A549 (cell line): ENCODE measurements around the gene HNRNPH1. TPM values are rescaled to one million over a fixed set of nuclear protein-coding genes. Genes with fewer than 3 reads are reported as not detected.

ENCODE experiments used
- ATAC-seq, 2 experiments: fragments of 200-7000 bp in 1 of 2; fragments of >200 bp in 1 of 2; cut with Nextera tagmentation in 1 of 2; cut with Tn5 transposase in 1 of 2; 3 replicates each; pipeline versions ENCODE4 v1.8.0 to v1.9.1; 2018 to 2020; ENCODE audit warnings: mild to moderate bottlenecking in 1 of 2, moderate library complexity in 1 of 2
- CTCF ChIA-PET: fragments of 300-600 bp; sonication (Branson Sonifier 250); formaldehyde crosslinking; extraction: SDS; loops from one replicate; lab custom pipeline; 2021; ENCODE audit warnings: antibody characterized with exemption, inconsistent platforms; lab: Yijun Ruan, JAX
- POLR2A ChIA-PET: fragments of 350-600 bp; formaldehyde crosslinking; extraction: SDS; loops from one replicate; lab custom pipeline; 2021; ENCODE audit warnings: antibody characterized with exemption, inconsistent platforms; lab: Yijun Ruan, JAX
- DNase-seq, 2 experiments: peaks; one replicate each; pipeline versions ENCODE4 v3.0.0 to v3.0.0-alpha.2; 2011 to 2016; ENCODE audit warnings: low read depth in 1 of 2, low spot score in 1 of 2
- FAIRE-seq: peaks from 2 replicates; lab custom pipeline; 2011; peaks lifted over from hg19 to GRCh38; lab: Jason Lieb, UNC
- H3K27ac ChIP-seq, 2 experiments: fragments of >200 bp; sonication (Bioruptor Twin); formaldehyde crosslinking; 3 replicates each; pipeline ENCODE4 v1.5.1; 2016 to 2017
- H3K4me1 ChIP-seq: fragments of >200 bp; sonication (Bioruptor Twin); formaldehyde crosslinking; 3 replicates; pipeline ENCODE4 v1.6.1; 2016
- H3K4me2 ChIP-seq: fragments of >200 bp; sonication (Bioruptor Twin); formaldehyde crosslinking; 3 replicates; pipeline ENCODE4 v1.6.1; 2016
- H3K4me3 ChIP-seq: fragments of >200 bp; sonication (Bioruptor Twin); formaldehyde crosslinking; 3 replicates; pipeline ENCODE4 v1.5.1; 2016
- H3K9me3 ChIP-seq: fragments of >200 bp; sonication (Bioruptor Twin); formaldehyde crosslinking; 3 replicates; pipeline ENCODE4 v1.6.1; 2016
- BCL3 ChIP-seq: fragments of >200 bp; sonication (Bioruptor Twin); formaldehyde crosslinking; IDR thresholded peaks from 3 replicates; pipeline ENCODE4 v1.6.1; 2016
- CEBPB ChIP-seq, 2 experiments: fragments of >200 bp in 1 of 2; sonication (Bioruptor Twin) in 1 of 2; formaldehyde crosslinking in 1 of 2; IDR thresholded peaks; 2 replicates each; pipeline ENCODE4 v1.6.1; 2012 to 2016
- E2F6 ChIP-seq: IDR thresholded peaks from 2 replicates; pipeline ENCODE4 v1.6.1; 2012; ENCODE audit warnings: low read depth, borderline replicate concordance
- EHF ChIP-seq: fragments of 250-450 bp; sonication (Bioruptor Pico); IDR thresholded peaks from 2 replicates; pipeline ENCODE4 v1.5.0; 2020; ENCODE audit warnings: mild to moderate bottlenecking
- ELK1 ChIP-seq: fragments of 150-350 bp; IDR thresholded peaks from 2 replicates; pipeline ENCODE4 v1.6.1; 2014; ENCODE audit warnings: low read depth, mild to moderate bottlenecking, low read length
- EP300 ChIP-seq, 2 experiments: fragments of >200 bp; sonication (Bioruptor Twin); formaldehyde crosslinking; IDR thresholded peaks; 2 replicates in 1 of 2; 3 replicates in 1 of 2; pipeline ENCODE4 v1.6.1; 2016 to 2017
- FOSB ChIP-seq: fragments of 250-450 bp; sonication (Bioruptor Pico); IDR thresholded peaks from 2 replicates; pipeline ENCODE4 v1.5.0; 2020; ENCODE audit warnings: mild to moderate bottlenecking, moderate library complexity
- GATA3 ChIP-seq: IDR thresholded peaks from 2 replicates; pipeline ENCODE4 v1.6.1; 2012; ENCODE audit warnings: borderline replicate concordance
- HES2 ChIP-seq: fragments of >200 bp; sonication (Bioruptor Twin); formaldehyde crosslinking; IDR thresholded peaks from 2 replicates; pipeline ENCODE4 v1.6.1; 2016
- JUN ChIP-seq, 2 experiments: fragments of >200 bp; sonication (Bioruptor Twin); formaldehyde crosslinking; IDR thresholded peaks; 2 replicates in 1 of 2; 3 replicates in 1 of 2; pipeline ENCODE4 v1.6.1; 2016 to 2017
- KDM1A ChIP-seq: fragments of 200-600 bp; sonication (generic); IDR thresholded peaks from 2 replicates; pipeline ENCODE4 v1.6.1; 2016; ENCODE audit warnings: low read depth, mild to moderate bottlenecking
- PBX3 ChIP-seq: IDR thresholded peaks from 2 replicates; pipeline ENCODE4 v1.6.1; 2012
- PHF8 ChIP-seq: fragments of 200-600 bp; sonication (generic); IDR thresholded peaks from 2 replicates; pipeline ENCODE4 v1.6.1; 2016; ENCODE audit warnings: low read depth, mild to moderate bottlenecking, antibody characterized with exemption, moderate library complexity, borderline replicate concordance
- POLR2AphosphoS2 ChIP-seq: conservative IDR thresholded peaks from 2 replicates; pipeline ENCODE4 v1.6.1; 2012; ENCODE audit warnings: low read length, improper control_type of control experiment, inconsistent platforms
- RFX5 ChIP-seq: fragments of 450-650 bp; IDR thresholded peaks from 2 replicates; pipeline ENCODE4 v1.7.1; 2014; ENCODE audit warnings: antibody characterized with exemption, mild to moderate bottlenecking, moderate library complexity
- SMC3 ChIP-seq: fragments of >200 bp; sonication (Bioruptor Twin); formaldehyde crosslinking; IDR thresholded peaks from 3 replicates; pipeline ENCODE4 v1.6.1; 2018; ENCODE audit warnings: inconsistent platforms
- SREBF2 ChIP-seq: fragments of 450-650 bp; IDR thresholded peaks from 2 replicates; pipeline ENCODE4 v1.6.1; 2014; ENCODE audit warnings: mild to moderate bottlenecking, moderate library complexity
- TFCP2L1 ChIP-seq: fragments of 250-450 bp; sonication (Bioruptor Pico); IDR thresholded peaks from 2 replicates; pipeline ENCODE4 v1.5.0; 2021; ENCODE audit warnings: mild to moderate bottlenecking
- ZC3H11A ChIP-seq: fragments of 450-650 bp; IDR thresholded peaks from 2 replicates; pipeline ENCODE4 v1.6.1; 2014; ENCODE audit warnings: antibody characterized with exemption, mild to moderate bottlenecking
- ZFP36 ChIP-seq: fragments of 450-650 bp; IDR thresholded peaks from 2 replicates; pipeline ENCODE4 v1.6.1; 2014; ENCODE audit warnings: borderline replicate concordance; ENCODE audit not compliant: partially characterized antibody
- WGBS: methylation state at CpG from one replicate; pipeline ENCODE4 v1.1.6; 2017; ENCODE audit errors: missing lambda C conversion rate; 5-methylcytosine and 5-hydroxymethylcytosine counted together
- polyA plus RNA-seq, 4 experiments: library from polyadenylated mRNA; depleted of rRNA in 3 of 4; stranded (reverse); fragments of >200 nt; fragmentation: RNase III in 1 of 4; extraction: RNeasy Plus Mini Kit Qiagen cat#74134 plus additional on column Dnase treatment in 1 of 4; gene quantifications; 2 replicates in 3 of 4; 3 replicates in 1 of 4; pipeline ENCODE4 v1.2.3, GENCODE V29; 2011 to 2017

The HNRNPH1 gene
- polyA plus RNA-seq, 2 of the 4 experiments (the other 2 are of a cell fraction) = 688 to 1,576 TPM

GRCh38 chr5:179608131-179608581 lies 15.3 kb downstream of the HNRNPH1 start:
- ChIA-PET CTCF (interaction anchor here (1.5 to 3.4 kb wide), 3 partner anchors 15 to 25 kb away, joined by 3 to 16 read pairs (median 4); partner anchors contain the start of gene HNRNPH1), POLR2A (interaction anchor here (1.5 to 10.6 kb wide), 2 partner anchors 14 to 49 kb away, joined by 6 to 125 read pairs; partner anchors contain the start of gene HNRNPH1)
- H3K27ac ChIP-seq = no peak overlapping the region
- WGBS = 83% methylated on average over 5 of the region's 5 CpGs
- no peaks in the 10 kb centered on the region for H3K9me3 ChIP-seq
- no peak for DNase-seq
- TF ChIP-seq JUN (IDR thresholded peaks at IDR 0.05) = peak; percentile 39 to 64; a peak in 3 of 5 replicates
- TF ChIP-seq E2F6 = no peak
- TF ChIP-seq FOSB (CRISPR knock-in tag) = no peak
- no peak for TF ChIP-seq BCL3
- no peak for TF ChIP-seq EHF
- TF ChIP-seq EP300 (IDR thresholded peaks at IDR 0.05) = no peak
- no peak for TF ChIP-seq TFCP2L1 (CRISPR knock-in tag)
- TF ChIP-seq ZC3H11A = no peak
- TF ChIP-seq PBX3 = peak; percentile 54; the same call in 1 of the 2 replicates
- no peak for FAIRE-seq
- H3K4me1 ChIP-seq = peaks cover 10% of the 10 kb centered on the region; the same call in 2 of the 3 replicates
- peak; percentile 3; a peak in 5 of 6 replicates for ATAC-seq
- H3K4me2 ChIP-seq = no peak overlapping the region
- H3K4me3 ChIP-seq = no peak overlapping the region

- POLR2A ChIA-PET = interaction anchor here (1.0 to 10.6 kb wide), 3 partner anchors 12 to 48 kb away, joined by 3 to 125 read pairs (median 6); partner anchors contain the start of gene HNRNPH1
- CTCF ChIA-PET = interaction anchor here (0.7 to 3.4 kb wide), 4 partner anchors 8 to 20 kb away, joined by 3 to 16 read pairs (median 4); partner anchors contain the start of gene HNRNPH1
- Histone ChIP-seq H3K4me1 (peaks cover 4% of the 10 kb centered on the region; the same call in 1 of the 3 replicates), H3K9me3 (no peaks in the 10 kb centered on the region), H3K4me2 (no peak overlapping the region), H3K4me3 (no peak overlapping the region), H3K27ac (no peak overlapping the region)
- WGBS = 84% methylated on average over 19 of the region's 19 CpGs
- ATAC-seq (peak; percentile 15 to 18), FAIRE-seq (no peak), DNase-seq (no peak)
- TF ChIP-seq POLR2AphosphoS2 (peak; percentile 91), ELK1 (no peak), FOSB (CRISPR knock-in tag) (peak; percentile 71; the same call in 1 of the 2 replicates)
Observed at GRCh38 chr5:179607160-179607931, 16.1 kb downstream of the HNRNPH1 start.

- POLR2A ChIA-PET = interaction anchor here (1.0 to 10.6 kb wide), 2 partner anchors 11 to 15 kb away, joined by 3 to 125 read pairs; partner anchors contain the start of gene HNRNPH1
- ATAC-seq (peak; percentile 3 to 6; a peak in 4 of 6 replicates), DNase-seq (no peak), FAIRE-seq (no peak)
- WGBS = 96% methylated on average over 6 of the region's 6 CpGs
- Histone ChIP-seq H3K4me3 (no peak overlapping the region), H3K27ac (no peak overlapping the region), H3K9me3 (no peaks in the 10 kb centered on the region), H3K4me2 (no peak overlapping the region), H3K4me1 (peaks cover 4% of the 10 kb centered on the region; the same call in 1 of the 3 replicates)
- TF ChIP-seq ZFP36 (no peak), PHF8 (no peak), KDM1A (no peak), ZC3H11A (no peak), RFX5 (no peak), SMC3 (no peak), SREBF2 (no peak), CEBPB (IDR thresholded peaks at IDR 0.05) (no peak), GATA3 (no peak), HES2 (no peak)
- CTCF ChIA-PET = interaction anchor here (0.7 to 3.4 kb wide), 5 partner anchors 8 to 19 kb away, joined by 3 to 16 read pairs (median 4); partner anchors contain the start of gene HNRNPH1
Observed at GRCh38 chr5:179606910-179607159, 16.6 kb downstream of the HNRNPH1 start.
